ENCODE data around the gene PPA1. TPM values are rescaled to one million over a fixed set of nuclear protein-coding genes. Genes with fewer than 3 reads are reported as not detected.

PPA1 gene
- 175 TPM for total RNA-seq
- long read RNA-seq, transcript PPA1-202 (11 exons, 1,295 nt), result major isoform, 146 of 152 reads
- long read RNA-seq, partial matches to known transcripts, result 4 of 152 reads
- long read RNA-seq, other reads (novel, unspliced or antisense), result 2 of 152 reads

DNA sequence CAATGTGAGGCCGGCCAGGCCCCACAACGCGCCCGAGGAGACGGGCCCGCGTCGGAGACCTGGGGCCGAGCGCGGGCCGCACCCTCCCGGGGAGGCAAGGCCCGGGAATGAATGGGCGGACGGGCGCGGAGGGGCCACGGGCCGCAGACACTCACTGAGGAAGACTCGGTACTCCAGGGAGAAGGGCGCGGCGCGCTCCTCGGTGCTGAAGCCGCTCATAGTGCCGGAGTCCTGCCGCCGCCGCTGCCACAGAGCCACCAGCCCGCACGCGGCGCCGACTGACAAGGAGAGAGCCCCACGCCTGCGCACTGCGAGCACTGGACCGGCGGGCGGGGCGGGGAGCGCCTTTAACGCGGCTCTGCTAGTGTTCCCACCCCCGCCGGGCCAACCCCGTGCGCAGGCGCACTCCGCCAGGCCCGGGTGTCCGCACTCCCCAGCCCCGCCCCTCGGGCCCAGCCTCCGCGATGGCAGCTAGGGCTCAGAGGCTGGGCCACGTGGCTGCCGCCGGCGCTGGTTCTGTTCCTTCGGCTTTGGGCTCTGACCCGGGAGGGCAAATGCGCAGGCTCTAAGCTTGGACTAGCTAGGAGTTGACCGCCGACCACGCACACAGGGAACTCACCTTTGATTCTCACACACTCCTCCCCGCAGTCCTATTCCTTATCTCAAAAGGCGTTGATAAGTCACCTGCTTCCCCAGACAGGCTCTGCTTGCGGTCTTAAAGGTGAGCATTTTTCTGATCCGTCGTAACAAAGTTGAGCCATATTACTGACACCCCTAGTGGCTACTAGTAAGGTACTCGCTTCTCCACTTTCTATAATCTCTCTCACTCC, at the start of gene PPA1:
TSS of gene PPA1 (minus strand) at position 321 of the 830 bp plus-strand sequence. CDS start at position 219, 102 bp downstream.
- intact Hi-C loops (cut with DNase I), result no loop called here
- no peaks in the 10 kb centered on the region for H3K36me3 ChIP-seq
- H3K27ac ChIP-seq, result peak within 1 kb of the TSS; percentile 82
- peak within 1 kb of the TSS; percentile 79 for H3K4me3 ChIP-seq
- TF ChIP-seq CTCF (IDR thresholded peaks at IDR 0.05), result peak; percentile 29
- H3K9me3 ChIP-seq, result no peaks in the 10 kb centered on the region
- H3K4me1 ChIP-seq, result peaks cover 22% of the 10 kb centered on the region
- H3K27me3 ChIP-seq, result no peaks in the 10 kb centered on the region
- ATAC-seq (peak; percentile 99), DNase-seq (peak; percentile 100)

DNA sequence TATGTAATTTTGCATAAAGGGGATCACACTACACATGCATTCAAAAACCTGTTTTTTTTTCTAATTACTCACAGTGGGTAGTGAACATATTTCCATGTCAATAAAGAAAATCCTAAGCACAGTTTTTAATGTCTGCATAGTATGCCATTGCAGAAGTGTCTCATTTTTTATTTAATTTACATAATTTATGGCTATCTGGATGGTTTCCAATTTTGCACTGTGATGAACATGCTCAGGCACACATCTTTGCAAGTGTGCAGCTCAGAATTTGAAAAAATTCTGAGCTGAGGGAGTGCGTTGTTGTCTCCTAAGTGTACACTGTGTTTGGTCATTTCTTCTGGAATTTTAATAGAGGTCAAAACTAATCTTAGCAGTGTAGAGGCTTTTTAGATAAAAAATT, 48.4 kb upstream of the PPA1 start:
- H3K9me3 ChIP-seq, result no peaks in the 10 kb centered on the region
- intact Hi-C loops (cut with DNase I), result no loop called here

DNA sequence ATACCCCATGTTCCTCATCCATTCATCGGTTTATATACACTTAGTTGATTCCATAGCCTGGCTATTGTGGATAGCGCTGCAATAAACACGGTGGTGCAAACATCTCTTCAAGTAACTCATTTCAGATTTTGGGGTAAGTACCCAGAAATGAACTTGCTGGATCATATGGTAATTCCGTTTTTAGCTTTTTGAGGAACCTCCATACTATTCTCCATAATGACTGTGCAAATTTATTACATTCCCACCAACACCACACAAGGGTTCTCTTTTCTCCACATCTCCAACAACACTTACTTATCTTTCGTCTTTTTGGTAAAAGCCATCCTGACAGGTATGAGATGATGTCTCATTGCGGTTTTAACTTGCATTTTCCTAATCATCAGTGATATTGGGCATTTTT, 46.9 kb upstream of the PPA1 start:
- H3K27me3 ChIP-seq, result peaks cover 25% of the 10 kb centered on the region
- DNase-seq (no peak), ATAC-seq (no peak)
- H3K4me3 ChIP-seq, result no peak overlapping the region
- no peaks in the 10 kb centered on the region for H3K9me3 ChIP-seq
- peaks cover 12% of the 10 kb centered on the region for H3K4me1 ChIP-seq
- no peak for TF ChIP-seq CTCF (IDR thresholded peaks at IDR 0.05)
- intact Hi-C loops (cut with DNase I), result no loop called here
- no peak overlapping the region for H3K27ac ChIP-seq
- no peaks in the 10 kb centered on the region for H3K36me3 ChIP-seq

More for the DNA sequence above, 48.4 kb upstream of the PPA1 start:
- Histone ChIP-seq H3K36me3 (no peaks in the 10 kb centered on the region), H3K4me1 (peaks cover 9% of the 10 kb centered on the region), H3K4me3 (no peak overlapping the region), H3K27me3 (peaks cover 30% of the 10 kb centered on the region), H3K27ac (no peak overlapping the region)
- DNase-seq, result no peak
- ATAC-seq, result no peak
- no peak for TF ChIP-seq CTCF (IDR thresholded peaks at IDR 0.05)

DNA sequence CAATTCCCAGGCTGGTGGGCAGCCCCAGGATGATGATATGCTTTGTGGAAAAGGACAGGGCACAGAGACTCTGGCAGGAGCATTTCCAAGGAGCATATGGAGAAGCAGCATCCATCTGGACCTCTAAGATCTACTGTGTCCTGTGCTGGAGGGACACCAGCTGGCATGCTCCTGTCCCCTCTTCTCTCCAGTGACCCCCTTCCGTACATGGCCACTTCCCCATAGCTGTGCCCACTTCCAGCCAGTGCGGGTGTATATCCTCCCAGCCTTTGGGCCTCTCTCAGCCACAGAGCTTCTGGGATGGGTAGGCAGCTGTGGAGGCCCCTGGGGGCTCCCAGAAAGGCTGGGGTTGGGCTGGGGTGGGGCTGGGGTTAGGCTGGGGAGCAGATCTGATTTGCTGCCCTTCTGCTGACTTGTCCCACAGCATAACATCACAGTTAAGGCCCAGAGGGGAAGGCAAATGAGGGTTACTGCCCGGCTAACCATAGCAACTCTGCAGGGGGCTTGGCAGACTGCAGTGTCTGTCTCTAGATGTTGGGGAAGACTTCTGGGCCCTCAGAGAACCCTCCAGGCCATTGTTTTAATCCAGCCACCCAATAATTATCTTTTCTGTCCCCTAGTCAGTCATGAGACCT, 44.3 kb upstream of the PPA1 start:
- TF ChIP-seq CTCF (IDR thresholded peaks at IDR 0.05), result no peak
- DNase-seq, result no peak
- H3K27ac ChIP-seq, result no peak overlapping the region
- H3K36me3 ChIP-seq, result no peaks in the 10 kb centered on the region
- H3K9me3 ChIP-seq, result no peaks in the 10 kb centered on the region
- peak; percentile 20 for ATAC-seq
- H3K27me3 ChIP-seq, result no peaks in the 10 kb centered on the region
- H3K4me3 ChIP-seq, result no peak overlapping the region
- peaks cover 7% of the 10 kb centered on the region for H3K4me1 ChIP-seq
- intact Hi-C loops (cut with DNase I), result loop anchor here (10.0 kb wide), 1 partner anchor 87 kb away; no protein-coding TSS in a partner anchor

- no peaks in the 10 kb centered on the region for H3K9me3 ChIP-seq
- DNase-seq, result no peak
- ATAC-seq, result peak; percentile 65
- H3K4me3 ChIP-seq, result no peak overlapping the region
- H3K4me1 ChIP-seq, result peaks cover 7% of the 10 kb centered on the region
- TF ChIP-seq CTCF (IDR thresholded peaks at IDR 0.05), result no peak
- no peak overlapping the region for H3K27ac ChIP-seq
- no peaks in the 10 kb centered on the region for H3K36me3 ChIP-seq
- intact Hi-C loops (cut with DNase I), result loop anchor here (10.0 kb wide), 1 partner anchor 90 kb away; no protein-coding TSS in a partner anchor
- no peaks in the 10 kb centered on the region for H3K27me3 ChIP-seq
Observed at GRCh38 chr10:70274643-70275042, 41.4 kb upstream of the PPA1 start.

Data from upper lobe of right lung (tissue), 1 donor.